SK-N-MC (cell line): ENCODE measurements around the gene TSPAN5.

Experiments used
- DNase-seq: peaks from one replicate; pipeline ENCODE4 v3.0.0-alpha.2; 2011; ENCODE audit warnings: low read depth, low spot score
- H3K27ac ChIP-seq: fragments of 200-600 bp; sonication (generic); 2 replicates; pipeline ENCODE4 v1.5.1; 2016; ENCODE audit warnings: mixed run types
- H3K36me3 ChIP-seq: fragments of 200-600 bp; sonication (generic); 2 replicates; pipeline ENCODE4 v1.6.1; 2017; ENCODE audit warnings: antibody characterized with exemption, low read length, mixed read lengths; ENCODE audit not compliant: insufficient read depth
- H3K4me3 ChIP-seq: fragments of 200-600 bp; sonication (generic); 2 replicates; pipeline ENCODE4 v1.5.1; 2016
- H3K9ac ChIP-seq: fragments of 200-600 bp; sonication (generic); 2 replicates; pipeline ENCODE4 v1.8.0; 2017; ENCODE audit warnings: mixed run types, mixed read lengths; ENCODE audit not compliant: insufficient read length
- H3K9me3 ChIP-seq: fragments of 200-600 bp; sonication (generic); 2 replicates; pipeline ENCODE4 v1.6.1; 2017; ENCODE audit warnings: low read depth, mild to moderate bottlenecking, antibody characterized with exemption, low read length, moderate library complexity, mixed read lengths
- EZH2 ChIP-seq: fragments of 200-600 bp; sonication (generic); IDR thresholded peaks from one replicate; pipeline ENCODE4 v1.6.1; 2017; ENCODE audit warnings: antibody characterized with exemption
- FOXP2 ChIP-seq: optimal IDR thresholded peaks from 2 replicates; pipeline ENCODE3; 2011; ENCODE audit warnings: mild to moderate bottlenecking, moderate library complexity; ENCODE audit not compliant: insufficient read depth; ENCODE audit errors: extremely low read length, control extremely low read depth
- POLR2AphosphoS5 ChIP-seq: IDR thresholded peaks from 2 replicates; pipeline ENCODE4 v1.6.1; 2012; ENCODE audit warnings: mild to moderate bottlenecking, low read depth, low read length, borderline replicate concordance

TSPAN5 gene

DNA sequence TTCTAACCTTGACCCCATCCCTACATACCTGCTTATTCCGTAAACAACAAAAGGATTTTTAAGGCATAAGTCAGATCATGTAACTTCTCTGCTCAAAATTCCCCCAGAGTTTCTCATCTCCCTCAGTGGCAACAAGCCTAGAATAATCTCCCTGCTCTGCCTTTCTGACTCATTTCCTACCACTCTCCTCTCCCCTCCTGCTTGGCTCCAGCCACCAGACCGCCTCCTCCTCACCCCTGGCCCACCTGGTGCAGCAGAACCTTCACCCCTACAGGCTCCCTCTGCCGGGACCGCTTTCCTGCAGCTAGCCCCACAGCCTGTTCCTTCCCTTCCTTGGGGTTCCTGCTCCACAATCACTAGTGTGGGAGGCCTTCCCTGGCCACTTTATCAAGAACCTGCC lies 32.1 kb downstream of the TSPAN5 start:
- Histone ChIP-seq H3K4me3 (no peak overlapping the region), H3K36me3 (no peaks in the 10 kb centered on the region), H3K9me3 (no peaks in the 10 kb centered on the region), H3K9ac (no peak overlapping the region), H3K27ac (no peak overlapping the region)
- TF ChIP-seq FOXP2 (no peak), POLR2AphosphoS5 (no peak), EZH2 (no peak)
- DNase-seq = no peak

DNA sequence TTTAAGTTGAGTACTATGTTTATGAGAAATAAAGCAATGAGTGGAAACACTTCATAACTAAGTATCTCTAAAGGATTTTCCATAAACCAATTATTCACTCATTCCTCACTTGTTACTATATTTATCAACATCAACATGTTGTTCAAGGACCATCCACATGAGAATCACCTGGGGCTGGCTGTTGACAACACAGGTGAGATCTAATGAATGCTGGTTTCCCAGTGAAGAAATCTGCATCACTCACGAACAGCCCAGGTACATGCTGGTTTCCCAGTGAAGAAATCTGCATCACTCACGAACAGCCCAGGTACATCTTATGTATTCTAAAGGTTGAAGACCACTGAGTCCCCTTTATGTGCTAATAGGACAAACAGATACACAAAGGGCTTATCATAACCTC lies 32.5 kb downstream of the TSPAN5 start:
- TF ChIP-seq FOXP2 (no peak), EZH2 (no peak), POLR2AphosphoS5 (no peak)
- DNase-seq = no peak
- Histone ChIP-seq H3K27ac (no peak overlapping the region), H3K4me3 (no peak overlapping the region), H3K36me3 (no peaks in the 10 kb centered on the region), H3K9me3 (no peaks in the 10 kb centered on the region), H3K9ac (no peak overlapping the region)

DNA sequence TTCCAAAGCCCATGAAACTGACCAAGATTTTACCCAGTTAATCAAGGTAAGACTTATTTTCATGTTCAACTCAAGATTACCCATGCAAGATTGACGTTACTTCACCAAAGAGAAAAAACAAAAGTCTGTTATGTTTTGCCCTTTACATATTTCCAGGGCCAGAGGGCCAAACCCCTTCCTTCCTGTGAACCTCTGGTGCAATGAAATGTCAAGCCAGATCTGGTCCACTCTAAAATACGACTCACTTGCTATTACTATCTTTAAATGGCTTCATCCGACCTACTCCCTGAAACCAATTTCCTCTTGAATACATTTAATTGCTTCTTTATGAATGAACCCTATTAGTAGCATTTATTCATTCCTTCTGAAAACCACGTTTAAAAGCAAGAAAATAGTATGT lies 33.0 kb downstream of the TSPAN5 start:
- H3K27ac ChIP-seq = no peak overlapping the region
- no peak overlapping the region for H3K9ac ChIP-seq
- no peak for DNase-seq

DNA sequence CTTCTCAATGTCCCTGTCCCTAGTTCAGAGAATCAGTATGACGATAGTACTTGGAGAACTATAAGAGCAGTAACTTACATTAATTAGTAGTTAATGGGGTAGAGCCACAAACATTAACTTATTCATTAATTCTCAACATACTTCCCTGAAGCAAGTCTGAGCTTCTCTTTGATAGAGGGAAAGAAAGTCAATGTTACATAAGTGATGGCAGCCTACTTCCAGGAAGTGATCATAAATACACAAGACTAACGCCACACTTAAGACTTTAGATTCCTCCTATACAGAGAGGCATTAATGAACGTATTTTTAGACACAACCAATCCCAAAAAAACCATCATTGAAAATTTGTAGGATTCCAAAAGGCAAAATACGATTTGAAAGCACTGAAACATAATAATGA lies 33.8 kb downstream of the TSPAN5 start:
- Histone ChIP-seq H3K9ac (no peak overlapping the region), H3K4me3 (no peak overlapping the region), H3K36me3 (no peaks in the 10 kb centered on the region), H3K9me3 (no peaks in the 10 kb centered on the region), H3K27ac (no peak overlapping the region)
- no peak for DNase-seq
- no peak for TF ChIP-seq POLR2AphosphoS5
- TF ChIP-seq FOXP2 = no peak
- TF ChIP-seq EZH2 = no peak

More for the DNA sequence above, 33.0 kb downstream of the TSPAN5 start:
- H3K4me3 ChIP-seq = no peak overlapping the region
- H3K9me3 ChIP-seq = no peaks in the 10 kb centered on the region
- TF ChIP-seq POLR2AphosphoS5 = no peak
- TF ChIP-seq FOXP2 = no peak
- no peak for TF ChIP-seq EZH2
- no peaks in the 10 kb centered on the region for H3K36me3 ChIP-seq

DNA sequence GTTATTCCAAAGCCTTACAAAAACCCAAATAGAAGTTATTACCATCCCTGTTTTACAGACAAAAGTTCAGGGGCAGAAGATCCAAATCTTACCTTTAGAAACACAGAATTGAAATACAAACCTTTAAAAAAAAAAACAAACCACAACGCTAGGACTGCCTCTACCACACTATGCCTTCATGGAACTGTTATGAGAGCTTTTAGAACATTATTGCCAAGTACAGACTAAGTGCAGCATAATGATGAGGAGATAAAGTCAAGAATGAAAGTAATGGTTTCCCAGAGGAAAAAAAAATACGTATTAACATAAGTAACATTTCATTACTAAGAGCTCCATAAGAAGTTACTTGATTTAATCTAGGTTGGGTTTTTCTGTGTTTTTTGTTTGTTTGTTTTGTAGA lies 34.3 kb downstream of the TSPAN5 start:
- DNase-seq = no peak
- no peaks in the 10 kb centered on the region for H3K9me3 ChIP-seq
- no peak overlapping the region for H3K4me3 ChIP-seq
- H3K36me3 ChIP-seq = no peaks in the 10 kb centered on the region
- no peak overlapping the region for H3K27ac ChIP-seq
- no peak for TF ChIP-seq FOXP2
- no peak for TF ChIP-seq POLR2AphosphoS5
- TF ChIP-seq EZH2 = no peak
- H3K9ac ChIP-seq = no peak overlapping the region

DNA sequence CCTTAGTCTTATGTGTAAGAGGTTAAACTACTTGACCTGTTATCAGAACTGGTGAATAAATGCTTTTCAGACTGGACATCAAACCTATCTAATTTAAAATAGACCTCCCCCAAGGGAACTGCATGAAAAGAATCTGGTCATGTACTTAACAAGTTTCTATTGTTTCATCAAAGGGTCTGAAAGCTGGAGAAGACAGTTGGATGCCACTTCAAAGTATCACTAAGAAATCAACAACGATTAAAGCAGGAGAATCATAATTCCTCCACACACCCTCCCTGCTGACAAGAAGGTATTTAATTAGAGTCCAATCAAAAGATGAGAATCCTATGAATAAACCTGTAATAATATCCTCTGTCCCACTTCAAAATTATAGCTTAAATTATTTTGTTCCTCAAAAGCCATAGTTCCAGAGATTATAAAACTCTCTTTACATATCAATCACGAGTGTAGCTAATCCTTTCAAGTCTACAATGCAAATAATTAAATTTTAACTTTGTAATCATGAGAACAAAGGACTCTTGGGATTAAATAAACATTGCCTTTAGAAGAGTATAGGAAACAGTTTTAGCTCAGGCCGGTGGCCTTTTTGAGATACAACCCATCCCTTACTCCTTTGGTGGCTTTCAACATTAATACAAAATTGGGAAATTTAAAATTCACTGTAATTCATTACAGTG lies 35.1 kb downstream of the TSPAN5 start:
- no peak overlapping the region for H3K4me3 ChIP-seq
- TF ChIP-seq POLR2AphosphoS5 (no peak), FOXP2 (no peak), EZH2 (no peak)
- H3K27ac ChIP-seq = no peak overlapping the region
- no peak for DNase-seq
- no peaks in the 10 kb centered on the region for H3K36me3 ChIP-seq
- no peak overlapping the region for H3K9ac ChIP-seq
- H3K9me3 ChIP-seq = no peaks in the 10 kb centered on the region

DNA sequence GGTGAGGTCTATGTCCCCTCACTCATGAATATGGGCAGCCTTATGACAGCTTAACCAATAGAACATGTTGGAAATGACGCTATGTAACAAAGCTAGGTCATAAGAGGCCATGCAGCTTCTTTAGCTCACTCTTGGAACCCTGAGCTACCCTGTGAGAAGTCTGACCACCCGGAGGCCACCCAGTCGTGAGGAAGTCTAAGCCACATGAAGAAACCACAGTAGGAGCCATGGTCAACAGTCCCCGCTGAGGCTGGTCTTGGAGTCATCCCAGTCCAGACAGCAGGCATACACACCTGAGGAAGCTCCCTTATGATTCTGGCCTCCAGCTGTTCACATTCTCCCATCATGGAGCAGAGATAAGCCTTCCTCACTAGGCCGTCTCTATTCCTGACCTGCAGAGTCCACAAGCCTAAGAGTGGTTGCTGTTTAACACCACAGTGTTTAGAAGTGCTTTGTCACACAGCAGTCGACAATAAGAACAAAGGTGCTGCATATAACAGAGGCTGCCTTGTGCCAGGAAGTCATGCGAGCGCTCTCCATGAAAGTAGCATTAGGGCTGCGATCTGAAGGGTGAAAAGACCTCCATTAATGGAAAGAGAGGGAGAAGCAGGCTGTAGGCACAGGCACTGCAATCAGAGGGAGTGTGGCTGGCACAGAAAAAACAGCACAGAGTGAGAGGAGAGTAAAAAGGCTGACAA lies 38.2 kb downstream of the TSPAN5 start:
- H3K9ac ChIP-seq = no peak overlapping the region
- TF ChIP-seq EZH2 = no peak
- TF ChIP-seq FOXP2 = no peak
- no peak for TF ChIP-seq POLR2AphosphoS5
- H3K27ac ChIP-seq = no peak overlapping the region
- DNase-seq = no peak
- no peaks in the 10 kb centered on the region for H3K9me3 ChIP-seq
- no peaks in the 10 kb centered on the region for H3K36me3 ChIP-seq
- H3K4me3 ChIP-seq = no peak overlapping the region

DNA sequence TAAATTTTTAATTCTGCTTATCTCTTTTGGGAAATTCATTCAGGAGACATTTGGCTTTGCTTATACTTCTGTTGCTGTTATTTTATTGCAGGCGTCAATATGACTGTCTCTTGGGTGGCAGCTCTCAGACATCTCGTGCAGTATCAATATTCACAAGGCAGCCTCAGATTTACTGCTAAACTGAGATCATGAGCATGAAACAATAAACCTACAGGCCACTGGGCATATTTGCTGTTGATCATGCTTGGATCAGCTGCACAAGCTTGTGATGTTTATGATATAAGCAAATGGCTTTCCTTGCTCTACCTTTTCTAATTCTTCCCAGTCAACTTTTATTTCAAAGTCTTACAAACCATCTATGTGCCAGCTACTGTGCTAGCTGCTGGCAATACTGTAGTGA lies 39.2 kb downstream of the TSPAN5 start:
- Histone ChIP-seq H3K36me3 (no peaks in the 10 kb centered on the region), H3K9ac (no peak overlapping the region), H3K4me3 (no peak overlapping the region), H3K9me3 (no peaks in the 10 kb centered on the region), H3K27ac (no peak overlapping the region)
- TF ChIP-seq FOXP2 (no peak), POLR2AphosphoS5 (no peak), EZH2 (no peak)
- no peak for DNase-seq
